ENCODE measurements around the gene COA8. TPM values are rescaled to one million over a fixed set of nuclear protein-coding genes. Genes with fewer than 3 reads are reported as not detected.

Gene COA8
- total and polyA plus RNA-seq, 9 of the 15 experiments (the other 6 are each of a cell fraction or from before 2014, with no cell fraction given): 5.0 to 35.3 (median 25.7) TPM

GRCh38 chr14:103533137-103533998 is 29.4 kb upstream of the COA8 start:
- Histone ChIP-seq H2AFZ (ENCODE audit: low read depth, low read length) (no peak overlapping the region), H4K20me1 (replicated peaks; ENCODE audit: control insufficient read depth, insufficient read depth, low read length) (no peaks in the 10 kb centered on the region; the same call in 1 of the 2 replicates), H3K27ac (ENCODE audit: extremely low read depth, low read depth, low read length) (no peak overlapping the region), H3K4me3 (no peak overlapping the region), H3K27me3 (ENCODE audit: control insufficient read depth in 2 of 2, insufficient read depth in 2 of 2, low read length in 2 of 2) (no peaks in the 10 kb centered on the region), H3K9me3 (replicated peaks; ENCODE audit: control insufficient read depth, insufficient read depth, low read depth, low read length) (no peaks in the 10 kb centered on the region), H3K79me2 (ENCODE audit: control insufficient read depth, insufficient read depth, low read length) (peaks cover 28% of the 10 kb centered on the region), H3K36me3 (ENCODE audit: control insufficient read depth, insufficient read depth, low read length) (peaks cover 51% of the 10 kb centered on the region; the same call in 2 of the 3 replicates), H3K9ac (ENCODE audit: insufficient read depth in 1 of 2, low read depth in 2 of 2, low read length in 2 of 2) (no peak overlapping the region), H3K4me1 (replicated peaks in 1 of 2; ENCODE audit: control insufficient read depth in 2 of 2, insufficient read depth in 2 of 2, low read length in 2 of 2) (peaks cover 5 to 82% of the 10 kb centered on the region in 2 experiments; a peak in 4 of 5 replicates), H3K4me2 (ENCODE audit: insufficient read depth, low read length) (no peak overlapping the region), H3K9me1 (ENCODE audit: control insufficient read depth, insufficient read depth, low read length) (peaks cover 6% of the 10 kb centered on the region)
- in situ Hi-C loops (cut with MboI): loop anchor here (10.0 kb wide), 1 partner anchor 449 kb away; the partner anchor contains the start of gene LBHD2
- DNase-seq (ENCODE audit: extremely low read depth in 1 of 4, low spot score in 3 of 4): no peak
- 63% methylated on average over 6 of the region's 23 CpGs for WGBS (ENCODE audit: insufficient coverage, low coverage, missing lambda C conversion rate)
- no peak for ATAC-seq
- intact Hi-C loops (cut with micrococcal nuclease): no loop called here
- CTCF ChIA-PET (ENCODE audit: low intra/inter-chr PET ratio): no interaction called here
- FAIRE-seq: no peak
- no TSS peak for BruUV-seq (replicated peaks)
- POLR2A ChIA-PET: interaction anchor here (0.7 to 1.9 kb wide), 4 partner anchors 11 to 415 kb away, joined by 3 to 4 read pairs (median 4); partner anchors contain the start of gene CKB
- no peak for TF ChIP-seq ARID3A (IDR thresholded peaks at IDR 0.05; ENCODE audit: borderline replicate concordance, low read depth, low read length)
- TF ChIP-seq IFI16 (CRISPR knock-in tag; IDR thresholded peaks at IDR 0.05): no peak
- no peak for TF ChIP-seq NFIX (CRISPR knock-in tag; IDR thresholded peaks at IDR 0.05; ENCODE audit: low read depth)
- TF ChIP-seq HDAC1 (IDR thresholded peaks at IDR 0.05): no peak
- TF ChIP-seq PPARD (CRISPR knock-in tag; IDR thresholded peaks at IDR 0.05): no peak
- TF ChIP-seq THRA (IDR thresholded peaks at IDR 0.05): no peak
- no peak for TF ChIP-seq FOXO4 (CRISPR knock-in tag; IDR thresholded peaks at IDR 0.05)
- TF ChIP-seq ARID2 (IDR thresholded peaks at IDR 0.05): no peak
- TF ChIP-seq NFYB (IDR thresholded peaks at IDR 0.05; ENCODE audit: extremely low read depth, insufficient read length): no peak
- TF ChIP-seq, protein P1, sequence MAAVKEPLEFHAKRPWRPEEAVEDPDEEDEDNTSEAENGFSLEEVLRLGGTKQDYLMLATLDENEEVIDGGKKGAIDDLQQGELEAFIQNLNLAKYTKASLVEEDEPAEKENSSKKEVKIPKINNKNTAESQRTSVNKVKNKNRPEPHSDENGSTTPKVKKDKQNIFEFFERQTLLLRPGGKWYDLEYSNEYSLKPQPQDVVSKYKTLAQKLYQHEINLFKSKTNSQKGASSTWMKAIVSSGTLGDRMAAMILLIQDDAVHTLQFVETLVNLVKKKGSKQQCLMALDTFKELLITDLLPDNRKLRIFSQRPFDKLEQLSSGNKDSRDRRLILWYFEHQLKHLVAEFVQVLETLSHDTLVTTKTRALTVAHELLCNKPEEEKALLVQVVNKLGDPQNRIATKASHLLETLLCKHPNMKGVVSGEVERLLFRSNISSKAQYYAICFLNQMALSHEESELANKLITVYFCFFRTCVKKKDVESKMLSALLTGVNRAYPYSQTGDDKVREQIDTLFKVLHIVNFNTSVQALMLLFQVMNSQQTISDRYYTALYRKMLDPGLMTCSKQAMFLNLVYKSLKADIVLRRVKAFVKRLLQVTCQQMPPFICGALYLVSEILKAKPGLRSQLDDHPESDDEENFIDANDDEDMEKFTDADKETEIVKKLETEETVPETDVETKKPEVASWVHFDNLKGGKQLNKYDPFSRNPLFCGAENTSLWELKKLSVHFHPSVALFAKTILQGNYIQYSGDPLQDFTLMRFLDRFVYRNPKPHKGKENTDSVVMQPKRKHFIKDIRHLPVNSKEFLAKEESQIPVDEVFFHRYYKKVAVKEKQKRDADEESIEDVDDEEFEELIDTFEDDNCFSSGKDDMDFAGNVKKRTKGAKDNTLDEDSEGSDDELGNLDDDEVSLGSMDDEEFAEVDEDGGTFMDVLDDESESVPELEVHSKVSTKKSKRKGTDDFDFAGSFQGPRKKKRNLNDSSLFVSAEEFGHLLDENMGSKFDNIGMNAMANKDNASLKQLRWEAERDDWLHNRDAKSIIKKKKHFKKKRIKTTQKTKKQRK (IDR thresholded peaks at IDR 0.05; ENCODE audit: borderline replicate concordance, low read depth, low read length): no peak
- TF ChIP-seq ZNF830 (CRISPR knock-in tag; IDR thresholded peaks at IDR 0.05): no peak
- no peak for TF ChIP-seq TCFL5 (CRISPR knock-in tag; conservative IDR thresholded peaks at IDR 0.05)
- no peak for TF ChIP-seq XRCC5 (IDR thresholded peaks at IDR 0.05; ENCODE audit: low read depth, low read length)
